ENCODE data around the gene RPP30.
A peak's percentile ranks its signal among the peaks of the same experiment; 100 is the strongest.

Gene RPP30

DNA sequence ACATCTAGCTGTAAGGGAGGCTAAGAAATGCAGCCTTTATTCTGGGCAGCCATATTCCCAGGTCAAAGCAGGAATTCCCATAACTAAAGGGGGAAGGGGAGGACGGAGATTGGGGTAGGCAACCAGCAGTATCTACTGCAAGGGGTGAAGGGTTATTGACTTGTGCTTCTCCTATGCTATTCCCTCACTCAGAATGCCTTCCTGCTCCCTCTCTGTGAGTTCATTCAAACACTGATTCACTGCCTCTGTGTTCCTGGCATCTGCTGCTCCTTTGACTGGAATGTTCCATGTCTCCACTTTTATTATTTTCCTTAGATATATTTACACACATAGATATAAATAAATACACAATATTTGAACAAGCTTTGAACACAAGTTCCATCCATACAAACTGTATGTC, 25.0 kb upstream of the RPP30 start:
- DNase-seq (ENCODE audit: low spot score): no peak
- Histone ChIP-seq H3K4me3 (no peak overlapping the region), H3K27ac (no peak overlapping the region)
- TF ChIP-seq, protein P1, sequence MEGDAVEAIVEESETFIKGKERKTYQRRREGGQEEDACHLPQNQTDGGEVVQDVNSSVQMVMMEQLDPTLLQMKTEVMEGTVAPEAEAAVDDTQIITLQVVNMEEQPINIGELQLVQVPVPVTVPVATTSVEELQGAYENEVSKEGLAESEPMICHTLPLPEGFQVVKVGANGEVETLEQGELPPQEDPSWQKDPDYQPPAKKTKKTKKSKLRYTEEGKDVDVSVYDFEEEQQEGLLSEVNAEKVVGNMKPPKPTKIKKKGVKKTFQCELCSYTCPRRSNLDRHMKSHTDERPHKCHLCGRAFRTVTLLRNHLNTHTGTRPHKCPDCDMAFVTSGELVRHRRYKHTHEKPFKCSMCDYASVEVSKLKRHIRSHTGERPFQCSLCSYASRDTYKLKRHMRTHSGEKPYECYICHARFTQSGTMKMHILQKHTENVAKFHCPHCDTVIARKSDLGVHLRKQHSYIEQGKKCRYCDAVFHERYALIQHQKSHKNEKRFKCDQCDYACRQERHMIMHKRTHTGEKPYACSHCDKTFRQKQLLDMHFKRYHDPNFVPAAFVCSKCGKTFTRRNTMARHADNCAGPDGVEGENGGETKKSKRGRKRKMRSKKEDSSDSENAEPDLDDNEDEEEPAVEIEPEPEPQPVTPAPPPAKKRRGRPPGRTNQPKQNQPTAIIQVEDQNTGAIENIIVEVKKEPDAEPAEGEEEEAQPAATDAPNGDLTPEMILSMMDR (IDR thresholded peaks at IDR 0.05): no peak

DNA sequence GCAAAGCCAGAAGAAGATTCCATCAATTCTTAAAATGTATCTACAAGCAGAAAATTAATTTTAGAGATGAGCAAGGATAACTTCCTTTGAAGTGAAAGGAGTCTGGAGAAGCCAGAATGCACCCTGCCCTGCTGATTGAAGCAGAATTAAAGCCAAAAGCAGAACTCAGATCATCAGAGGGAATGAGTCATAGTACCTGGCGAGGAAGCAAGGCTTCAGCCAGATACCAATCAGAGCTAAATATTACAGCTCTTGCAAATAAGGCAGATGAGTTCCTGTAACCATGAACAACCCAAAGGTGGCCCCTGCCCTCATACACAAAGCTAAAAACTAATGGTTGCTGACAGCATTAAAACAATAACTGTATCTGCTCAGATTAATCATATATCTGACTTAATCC, 24.3 kb upstream of the RPP30 start:
- no peak for DNase-seq (ENCODE audit: low spot score)
- TF ChIP-seq, protein P1 (IDR thresholded peaks at IDR 0.05): no peak
- Histone ChIP-seq H3K4me3 (no peak overlapping the region), H3K27ac (no peak overlapping the region)

DNA sequence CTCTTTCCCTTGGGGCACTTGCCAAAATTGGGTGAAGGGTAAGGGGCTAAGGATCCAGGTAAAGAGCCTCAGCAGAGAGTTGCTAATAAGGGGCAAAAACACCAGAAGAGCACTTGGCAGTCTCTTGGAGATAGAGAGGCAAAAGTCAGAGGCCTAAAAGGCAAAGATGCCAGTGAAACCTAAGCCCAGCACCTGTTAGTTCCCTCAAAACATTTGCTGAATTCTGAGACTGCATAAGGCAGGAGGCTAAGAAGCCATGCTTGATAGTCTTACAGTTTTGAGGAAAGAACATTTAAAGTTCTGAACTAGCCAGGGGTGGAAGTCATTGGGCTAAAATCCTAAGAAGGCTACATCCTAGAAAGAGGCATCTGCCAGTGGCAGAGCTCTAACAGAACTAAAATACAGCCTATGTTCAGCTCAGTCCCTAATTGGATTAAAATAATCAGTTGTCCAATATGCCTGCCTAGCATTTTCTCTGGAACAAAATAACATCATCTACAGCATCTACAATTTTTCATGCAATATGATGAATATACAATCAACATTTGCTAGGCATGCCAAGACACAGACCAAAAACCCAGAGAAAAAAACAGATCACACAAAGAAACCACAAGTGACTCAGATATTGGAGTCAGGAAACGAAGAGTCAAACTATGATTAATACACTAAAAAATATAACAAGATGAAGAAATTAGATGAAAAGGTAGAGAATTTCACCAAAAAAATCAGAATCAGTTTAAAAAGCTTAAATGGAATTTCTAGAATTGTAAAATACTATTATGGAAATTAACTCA, 21.6 kb upstream of the RPP30 start:
- TF ChIP-seq, protein P1 (IDR thresholded peaks at IDR 0.05): no peak
- no peak overlapping the region for H3K4me3 ChIP-seq
- DNase-seq (ENCODE audit: low spot score): no peak
- no peak overlapping the region for H3K27ac ChIP-seq

DNA sequence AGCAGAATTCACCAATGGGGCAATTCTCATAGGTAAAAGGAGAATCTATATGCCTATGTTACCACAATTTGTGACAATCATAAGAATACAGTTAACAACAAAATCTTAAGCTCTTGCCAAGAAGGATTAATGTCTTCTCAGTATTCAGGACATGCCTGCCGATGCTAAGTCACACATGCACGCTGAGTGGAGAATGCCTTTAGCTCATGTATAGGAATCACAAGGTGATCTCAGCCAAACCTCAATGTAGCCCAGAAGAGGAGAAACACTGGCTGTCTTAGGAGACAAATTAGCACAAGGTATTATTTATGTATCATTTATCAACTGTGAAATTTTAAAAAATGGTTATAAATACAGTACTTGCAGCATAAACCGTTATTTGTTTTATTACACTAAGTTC, 16.6 kb upstream of the RPP30 start:
- no peak for DNase-seq (ENCODE audit: low spot score)
- Histone ChIP-seq H3K4me3 (no peak overlapping the region), H3K27ac (no peak overlapping the region)
- TF ChIP-seq, protein P1 (IDR thresholded peaks at IDR 0.05): no peak

DNA sequence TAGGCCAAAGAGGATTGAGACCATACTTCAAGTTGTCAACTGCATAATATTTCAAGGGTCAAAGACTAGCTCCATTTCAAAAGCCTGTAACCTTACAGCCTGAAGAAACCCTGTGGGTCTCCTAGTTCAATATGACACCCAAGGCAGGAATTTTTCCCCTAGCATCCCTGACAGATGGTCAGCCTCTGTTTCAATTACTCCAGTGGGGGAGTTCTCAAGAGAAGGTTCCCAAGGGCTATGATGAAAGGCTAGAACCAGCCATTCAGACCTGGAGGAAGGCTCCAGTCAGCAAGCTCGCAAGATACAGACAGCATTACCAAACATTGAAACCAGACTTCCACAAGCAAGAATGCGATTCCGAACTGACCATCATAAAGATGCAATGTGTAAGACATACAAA, 15.5 kb upstream of the RPP30 start:
- TF ChIP-seq, protein P1 (IDR thresholded peaks at IDR 0.05): no peak
- no peak overlapping the region for H3K27ac ChIP-seq
- H3K4me3 ChIP-seq: peak overlapping the region; percentile 86
- DNase-seq (ENCODE audit: low spot score): no peak

DNA sequence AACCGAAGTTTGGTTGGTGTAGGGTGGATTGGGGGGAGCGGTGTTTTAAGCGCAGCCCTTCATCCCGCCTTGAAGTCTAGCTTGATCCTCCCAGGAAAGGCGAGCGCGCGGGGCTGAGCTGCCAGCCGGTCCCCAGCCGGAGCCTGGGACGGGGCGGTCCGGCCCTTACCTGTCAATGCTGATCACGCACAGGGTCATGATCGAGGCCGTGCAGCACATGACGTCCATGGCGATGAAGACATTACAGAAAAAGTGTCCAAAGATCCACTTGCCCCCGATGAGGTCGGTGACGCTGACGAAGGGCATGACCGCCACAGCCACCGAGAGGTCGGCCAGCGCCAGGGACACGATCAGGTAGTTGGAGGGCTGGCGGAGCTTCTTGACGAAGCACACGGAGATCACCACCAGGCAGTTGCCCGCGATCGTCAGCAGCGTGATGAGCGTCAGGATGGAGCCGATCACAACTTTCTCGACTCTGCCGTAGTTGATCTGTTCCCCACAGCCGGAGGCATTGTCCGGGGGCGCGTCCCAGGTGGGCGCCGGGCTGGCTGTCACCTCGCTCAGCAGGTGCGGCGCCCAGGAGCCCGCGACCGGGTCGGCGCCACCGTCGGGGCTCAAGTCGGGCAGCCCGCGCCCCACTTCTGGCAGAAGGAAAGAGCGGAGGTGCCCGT, 14.7 kb upstream of the RPP30 start:
- H3K27ac ChIP-seq: peak overlapping the region; percentile 35 to 79
- TF ChIP-seq, protein P1 (IDR thresholded peaks at IDR 0.05): no peak
- peak overlapping the region; percentile 86 for H3K4me3 ChIP-seq
- DNase-seq (ENCODE audit: low spot score): no peak
